Measurements from ENCODE around the gene PLA1A.
"Not testable (repeated sequence)": the region's sequence is repeated elsewhere in the genome, so short reads cannot be mapped to it uniquely, and the experiment has no call there.

PLA1A gene

DNA sequence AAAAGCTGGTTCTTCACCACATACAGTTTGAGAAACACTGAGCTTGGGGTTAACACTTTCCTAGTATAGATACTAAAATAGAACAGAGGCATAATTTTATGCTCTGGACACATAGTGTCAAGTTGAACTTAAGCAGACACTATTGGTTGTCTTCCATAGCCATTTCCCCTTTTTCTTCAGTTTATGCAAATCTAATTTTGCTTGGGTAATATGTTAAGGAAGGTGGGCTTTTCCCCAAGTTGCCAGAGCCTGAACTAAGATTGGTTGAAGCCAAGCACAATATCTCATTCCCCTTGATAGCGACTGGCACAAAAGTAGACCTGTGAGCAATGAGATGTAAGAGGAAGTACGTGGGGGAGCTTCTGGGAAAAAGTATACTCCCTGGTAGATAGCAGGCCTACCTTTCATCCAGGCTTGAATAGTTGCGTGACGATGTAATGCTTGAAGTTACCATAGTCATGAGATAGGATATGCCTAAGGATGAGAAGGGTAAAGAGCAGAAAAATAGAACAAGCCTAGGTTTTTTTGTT lies 67.2 kb downstream of the PLA1A start:
- DNase-seq, result peak; percentile 7 to 62

DNA sequence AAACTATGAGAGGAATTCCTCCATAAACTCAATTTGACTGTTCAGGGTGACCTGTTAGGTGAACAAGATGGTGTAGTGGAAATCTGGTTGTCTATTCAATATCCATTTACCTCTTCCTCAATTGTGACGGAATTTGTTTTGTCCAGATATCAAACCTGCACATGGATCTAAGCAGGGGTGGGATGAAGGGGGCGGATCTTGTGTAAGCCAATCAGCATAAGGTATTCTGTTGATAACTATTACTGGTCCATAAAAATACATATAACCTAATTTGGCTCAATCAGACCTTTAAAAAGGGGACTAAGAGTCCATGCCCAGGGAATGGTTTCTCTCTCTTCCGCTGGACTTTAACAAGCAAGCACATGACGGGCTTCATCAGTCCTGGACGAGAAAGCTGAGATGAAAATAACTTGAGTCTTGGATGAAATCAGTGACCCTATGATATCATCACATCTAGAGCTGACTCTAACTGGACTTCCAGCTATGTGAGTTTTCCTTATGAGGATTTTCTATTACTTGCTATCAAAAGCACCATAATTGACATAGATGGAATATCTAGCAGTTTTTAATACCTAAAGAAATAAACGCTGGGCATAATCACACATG lies 68.4 kb downstream of the PLA1A start:
- DNase-seq, result no peak

DNA sequence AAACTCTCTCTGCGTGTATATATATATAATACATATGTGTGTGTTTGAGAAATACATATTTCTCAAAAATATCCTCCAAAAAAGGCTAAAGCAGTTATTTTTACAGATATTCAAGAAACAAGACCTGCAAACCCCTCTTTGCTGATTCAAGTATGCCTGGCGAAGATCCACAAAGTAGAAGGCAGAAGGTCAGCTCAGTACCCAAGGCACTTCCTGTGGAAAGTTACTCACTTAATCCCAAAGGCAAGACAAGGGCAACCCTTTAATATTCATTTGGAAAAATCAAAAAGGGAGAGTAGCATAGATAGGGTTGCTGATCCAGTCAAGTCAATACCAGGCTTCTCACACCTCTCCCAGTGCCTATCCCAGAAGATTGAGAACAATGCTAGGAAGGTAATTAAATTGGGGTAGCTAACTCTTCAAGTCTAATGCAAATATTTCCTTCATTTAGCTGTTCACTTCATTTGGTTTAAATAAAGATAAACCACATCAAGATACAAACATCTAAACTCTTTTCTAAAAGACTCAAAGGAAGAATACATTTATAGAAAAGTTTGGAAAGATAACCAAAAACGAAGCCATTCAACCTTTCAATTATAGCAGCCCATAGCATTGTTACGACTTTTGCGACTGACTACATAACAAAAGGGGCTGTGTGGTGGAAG lies 72.4 kb downstream of the PLA1A start:
- DNase-seq, result no peak

DNA sequence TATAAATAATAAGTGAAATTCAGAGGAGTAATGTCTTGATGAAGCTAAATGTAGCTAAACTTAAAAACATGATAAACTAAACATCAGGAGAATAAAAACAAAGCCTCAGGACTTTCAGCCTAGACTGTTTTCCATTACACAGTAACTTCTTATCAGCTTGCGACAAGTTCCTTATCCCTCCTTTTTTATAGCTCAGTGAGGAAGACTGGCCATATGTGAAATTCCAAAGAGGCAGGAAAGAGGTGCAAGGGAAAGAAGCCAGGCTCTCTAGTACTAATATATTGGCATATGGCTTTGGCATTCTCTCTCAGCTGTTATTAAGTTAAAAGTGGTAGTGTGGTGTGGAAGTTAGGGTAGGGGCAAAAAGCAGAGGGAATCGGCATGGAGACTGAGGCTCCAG lies 75.1 kb downstream of the PLA1A start:
- DNase-seq, result no peak

DNA sequence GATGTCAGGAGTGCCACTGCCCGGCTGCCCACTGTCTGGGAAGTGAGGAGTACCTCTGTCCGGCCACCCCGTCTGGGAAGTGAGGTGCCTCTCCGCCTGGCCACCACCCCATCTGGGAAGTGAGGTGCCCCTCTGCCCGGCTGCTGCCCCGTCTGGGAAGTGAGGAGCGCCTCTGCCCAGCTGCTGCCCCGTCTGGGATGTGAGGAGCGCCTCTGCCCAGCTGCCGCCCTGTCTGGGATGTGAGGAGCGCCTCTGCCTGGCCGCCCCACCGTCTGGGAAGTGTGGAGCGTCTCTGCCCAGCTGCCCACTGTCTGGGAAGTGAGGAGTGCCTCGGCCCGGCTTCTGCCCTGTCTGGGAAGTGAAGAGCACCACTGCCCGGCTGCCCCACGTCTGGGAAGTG lies 76.2 kb downstream of the PLA1A start:
- DNase-seq, result no peak

DNA sequence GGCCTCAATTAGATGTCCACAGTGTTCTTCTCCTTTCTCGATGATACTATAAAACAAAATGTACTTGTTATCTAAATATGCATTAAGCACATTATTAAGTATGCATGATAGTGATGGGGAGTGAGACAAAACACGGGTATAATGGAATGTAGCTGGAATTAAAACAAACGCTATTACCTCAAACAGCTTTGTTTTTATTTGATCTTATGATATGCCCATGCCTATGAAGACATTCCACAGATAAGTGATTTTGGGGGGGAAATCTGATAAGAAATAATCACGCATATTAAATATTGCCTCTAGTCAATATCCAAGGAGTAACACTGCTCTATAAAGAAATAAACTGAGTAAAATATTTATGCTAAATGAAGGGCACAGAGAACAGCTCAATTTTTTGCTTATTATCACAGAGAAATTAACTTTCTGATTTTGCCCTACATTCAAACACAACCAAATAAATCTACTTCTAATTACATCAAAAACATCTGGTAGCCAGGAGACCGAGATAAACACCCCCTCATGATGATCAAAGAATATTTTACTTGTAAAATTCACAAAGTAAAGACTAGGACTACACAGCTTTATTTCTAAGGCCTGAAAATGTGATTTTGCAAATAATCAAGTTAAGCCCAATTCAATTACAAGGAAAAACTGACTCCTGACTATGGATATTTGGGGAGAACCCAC lies 77.6 kb downstream of the PLA1A start:
- no peak for DNase-seq

DNA sequence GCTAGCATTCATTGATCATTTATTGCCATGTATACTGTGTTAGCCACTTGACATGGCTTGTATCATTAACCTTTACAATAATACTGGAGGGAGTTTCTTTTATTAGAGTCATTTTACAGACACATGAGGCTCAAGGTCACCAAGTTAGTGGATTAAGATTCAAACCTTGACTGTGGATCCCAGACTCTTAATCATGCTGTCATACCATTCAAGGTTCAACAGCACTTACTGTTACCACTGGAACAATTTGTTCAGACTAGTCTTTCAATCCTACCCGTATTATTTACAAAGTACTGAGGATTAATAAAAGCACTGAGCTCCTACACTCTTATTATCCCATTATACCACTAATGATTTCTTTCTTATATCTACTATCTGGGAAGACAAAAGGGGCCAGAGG lies 78.3 kb downstream of the PLA1A start:
- DNase-seq, result no peak

DNA sequence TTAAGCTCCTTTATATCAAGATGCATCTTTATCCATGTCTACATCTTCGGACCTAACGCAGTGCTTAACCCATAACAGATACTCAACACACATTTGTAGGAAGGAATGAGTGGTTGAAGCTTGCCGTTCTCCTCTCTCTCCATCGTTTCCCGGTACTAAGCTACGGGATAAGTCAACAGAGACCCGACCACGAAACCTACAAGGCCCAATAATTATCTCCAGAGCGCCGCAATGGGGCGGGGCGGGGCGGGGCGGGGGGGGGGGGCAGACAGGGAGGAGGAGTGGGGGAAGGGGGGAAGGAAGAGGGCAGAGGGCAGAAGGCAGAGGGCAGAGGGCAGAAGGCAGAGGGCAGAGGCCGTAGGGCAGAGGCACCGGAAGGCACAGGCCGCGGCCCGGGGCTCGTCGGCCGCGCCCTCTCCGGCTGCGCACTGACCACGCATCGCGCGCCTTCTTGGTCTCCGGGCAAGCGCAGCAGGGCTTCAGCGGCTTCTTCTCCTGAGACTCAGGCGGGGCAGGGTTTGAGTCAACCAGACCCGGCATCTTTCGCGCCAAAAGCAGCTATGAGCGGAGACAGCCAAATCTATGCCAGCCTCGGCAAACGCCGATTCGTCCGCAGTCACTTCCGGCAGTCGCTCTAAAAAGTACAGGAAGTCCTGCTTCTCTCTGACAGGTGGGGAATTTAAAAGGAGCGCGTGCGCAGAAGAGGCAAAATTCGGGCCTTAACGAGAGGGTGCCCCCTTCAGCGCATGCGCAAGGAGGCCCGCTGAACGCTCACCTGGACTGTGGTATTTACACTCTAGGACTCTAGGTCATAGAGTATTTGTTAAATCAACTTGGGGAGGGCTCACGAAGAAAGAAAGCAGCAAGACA lies 79.3 kb downstream of the PLA1A start, which contains the start of gene COX17:
COX17 (minus strand) TSS at position 636 of the 870 bp plus-strand sequence; CDS start at position 540, 96 bp downstream.
- peak; percentile 94 to 96 for DNase-seq

DNA sequence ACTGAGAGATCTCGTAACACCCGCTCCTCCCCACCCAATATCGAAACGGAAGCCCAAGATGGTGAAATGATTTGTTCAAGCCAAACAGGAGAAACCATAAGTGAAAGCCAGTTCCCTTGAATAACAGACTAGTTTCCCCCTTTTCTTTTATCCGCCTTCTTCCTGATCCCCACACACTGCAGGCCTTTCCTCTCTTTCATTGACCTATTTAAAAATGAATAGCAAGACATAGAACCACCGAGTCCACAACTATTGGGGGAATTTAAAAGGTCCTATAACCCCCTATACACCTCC lies 79.9 kb downstream of the PLA1A start:
- DNase-seq, result no peak

DNA sequence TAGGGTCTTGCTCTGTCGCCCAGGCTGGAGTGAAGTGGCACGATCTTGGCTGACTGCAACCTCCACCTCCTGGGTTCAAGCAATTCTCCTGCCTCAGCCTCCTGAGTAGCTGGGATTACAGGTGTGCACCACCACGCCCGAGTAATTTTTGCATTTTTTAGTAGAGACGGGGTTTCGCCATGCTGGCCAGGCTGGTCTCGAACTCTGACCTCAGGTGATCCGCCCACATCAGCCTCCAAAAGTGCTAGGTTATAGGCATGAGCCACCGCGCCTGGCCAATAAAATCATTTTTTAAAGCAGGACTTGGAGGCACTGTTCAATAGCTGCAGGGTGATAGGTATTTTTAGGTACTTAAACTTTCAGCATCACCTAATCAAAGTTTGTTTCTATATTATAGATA lies 80.5 kb downstream of the PLA1A start:
- DNase-seq, result not testable (repeated sequence)
